HepG2 (cell line): ENCODE data around the gene GCN1. TPM values are rescaled to one million over a fixed set of nuclear protein-coding genes. Genes with fewer than 3 reads are reported as not detected.

Experiments
- ARNT ChIP-seq: fragments of 450-650 bp; IDR thresholded peaks from 2 replicates; pipeline ENCODE4 v1.6.1; 2017
- FLYWCH1 ChIP-seq: sonication (generic); formaldehyde crosslinking; IDR thresholded peaks from 2 replicates; pipeline ENCODE4 v1.8.1; 2023; ENCODE audit warnings: mild to moderate bottlenecking, missing genetic modification reagents
- KAT7 ChIP-seq: IDR thresholded peaks from 2 replicates; pipeline ENCODE4 v1.6.1; 2018; ENCODE audit warnings: borderline replicate concordance, missing compliant biosample characterization
- MATR3 ChIP-seq: sonication (generic); formaldehyde crosslinking; IDR thresholded peaks from 2 replicates; pipeline ENCODE4 v1.4.0; 2020; ENCODE audit warnings: missing genetic modification reagents
- MED1 ChIP-seq: sonication (generic); formaldehyde crosslinking; IDR thresholded peaks from 2 replicates; pipeline ENCODE4 v1.4.0; 2020; ENCODE audit warnings: missing genetic modification reagents
- MED13 ChIP-seq: sonication (generic); formaldehyde crosslinking; IDR thresholded peaks from 2 replicates; pipeline ENCODE4 v1.5.0; 2020; ENCODE audit warnings: missing genetic modification reagents
- MED8 ChIP-seq: sonication (generic); formaldehyde crosslinking; IDR thresholded peaks from 2 replicates; pipeline ENCODE4 v1.8.1; 2023; ENCODE audit warnings: mild to moderate bottlenecking, missing genetic modification reagents; ENCODE audit not compliant: insufficient replicate concordance
- NR2F2 ChIP-seq: IDR thresholded peaks from 2 replicates; pipeline ENCODE4 v1.6.1; 2012; ENCODE audit warnings: low read depth, inconsistent platforms, borderline replicate concordance
- PHF8 ChIP-seq: sonication (generic); formaldehyde crosslinking; IDR thresholded peaks from 2 replicates; pipeline ENCODE4 v1.5.0; 2020; ENCODE audit warnings: missing genetic modification reagents
- RARA ChIP-seq: IDR thresholded peaks from 2 replicates; pipeline ENCODE4 v1.6.1; 2016; ENCODE audit warnings: missing genetic modification reagents, missing compliant biosample characterization
- RBAK ChIP-seq: sonication (generic); formaldehyde crosslinking; IDR thresholded peaks from 2 replicates; pipeline ENCODE4 v1.5.1; 2020; ENCODE audit warnings: mild to moderate bottlenecking, missing genetic modification reagents
- RORA ChIP-seq: sonication (generic); formaldehyde crosslinking; IDR thresholded peaks from 2 replicates; pipeline ENCODE4 v1.5.0; 2020; ENCODE audit warnings: mild to moderate bottlenecking, missing genetic modification reagents, moderate library complexity
- SALL1 ChIP-seq: sonication (generic); formaldehyde crosslinking; IDR thresholded peaks from 2 replicates; pipeline ENCODE4 v1.8.0; 2022; ENCODE audit warnings: mild to moderate bottlenecking, missing genetic modification reagents
- SP4 ChIP-seq: sonication (generic); formaldehyde crosslinking; IDR thresholded peaks from 2 replicates; pipeline ENCODE4 v1.8.1; 2023; ENCODE audit warnings: mild to moderate bottlenecking, missing genetic modification reagents
- SRSF1 ChIP-seq: fragments of 200-400 bp; formaldehyde crosslinking; optimal IDR thresholded peaks from 2 replicates; pipeline ENCODE3; 2017; ENCODE audit warnings: mild to moderate bottlenecking, low read depth, low read length, moderate library complexity
- ZIK1 ChIP-seq: sonication (generic); formaldehyde crosslinking; IDR thresholded peaks from 2 replicates; pipeline ENCODE4 v1.5.0; 2020; ENCODE audit warnings: mild to moderate bottlenecking, low read depth, missing genetic modification reagents, borderline replicate concordance
- ZKSCAN1 ChIP-seq: fragments of 150-350 bp; IDR thresholded peaks from 2 replicates; pipeline ENCODE4 v1.6.1; 2014; ENCODE audit warnings: low read length
- ZNF33B ChIP-seq: sonication (generic); formaldehyde crosslinking; IDR thresholded peaks from 2 replicates; pipeline ENCODE4 v1.5.1; 2020; ENCODE audit warnings: mild to moderate bottlenecking, missing genetic modification reagents
- ZNF496 ChIP-seq: sonication (generic); formaldehyde crosslinking; IDR thresholded peaks from 2 replicates; pipeline ENCODE4 v1.8.1; 2023; ENCODE audit warnings: mild to moderate bottlenecking, moderate library complexity, missing genetic modification reagents; ENCODE audit not compliant: insufficient replicate concordance
- ZNF605 ChIP-seq: sonication (generic); formaldehyde crosslinking; IDR thresholded peaks from 2 replicates; pipeline ENCODE4 v1.8.0; 2022; ENCODE audit warnings: mild to moderate bottlenecking, missing genetic modification reagents
- ZNF75D ChIP-seq: sonication (generic); formaldehyde crosslinking; IDR thresholded peaks from 2 replicates; pipeline ENCODE4 v1.8.1; 2023; ENCODE audit warnings: missing genetic modification reagents, mild to moderate bottlenecking, borderline replicate concordance
- ZNF841 ChIP-seq: sonication (generic); formaldehyde crosslinking; IDR thresholded peaks from 2 replicates; pipeline ENCODE4 v1.8.1; 2023; ENCODE audit warnings: missing genetic modification reagents, borderline replicate concordance
- polyA plus RNA-seq, 8 experiments: library from polyadenylated mRNA; depleted of rRNA in 3 of 8; stranded (reverse) in 7 of 8; unstranded in 1 of 8; fragments of >200 nt; fragmentation: Illumina TruSeq in 4 of 8; extraction: Trizol in 4 of 8; gene quantifications; 2 replicates each; pipeline versions ENCODE4 v1.2.1 to v1.2.3, GENCODE V29; 2011 to 2016; ENCODE audit warnings: low read depth in 4 of 8, missing spikeins in 1 of 8, mixed read lengths in 1 of 8; ENCODE audit not compliant: insufficient read depth in 1 of 8
- total RNA-seq, 5 experiments: library from RNA; depleted of rRNA; stranded (reverse); fragments of >200 nt; fragmentation: Illumina TruSeq; extraction: Trizol; gene quantifications; 2 replicates each; pipeline ENCODE4 v1.2.3, GENCODE V29; 2016; ENCODE audit warnings: low read depth in 1 of 5
- TF ChIP-seq, protein P1 (sequence below): IDR thresholded peaks from 2 replicates; pipeline ENCODE4 v1.6.1; 2016
- TF ChIP-seq, protein P2 (sequence below): sonication (generic); formaldehyde crosslinking; IDR thresholded peaks from 2 replicates; pipeline ENCODE4 v1.4.0; 2020; ENCODE audit warnings: mild to moderate bottlenecking, low read depth, missing genetic modification reagents
- TF ChIP-seq, protein P3 (sequence below): sonication (generic); formaldehyde crosslinking; IDR thresholded peaks from 2 replicates; pipeline ENCODE4 v1.5.1; 2020; ENCODE audit warnings: mild to moderate bottlenecking, missing genetic modification reagents
- TF ChIP-seq, protein P4 (sequence below): sonication (generic); formaldehyde crosslinking; conservative IDR thresholded peaks from 2 replicates; pipeline ENCODE4 v1.8.0; 2022; ENCODE audit warnings: low read depth, missing genetic modification reagents

Gene GCN1
- total and polyA plus RNA-seq, 2 of the 13 experiments (the other 11 are each of a cell fraction or from before 2014, with no cell fraction given): 58.2 to 83.0 TPM

DNA sequence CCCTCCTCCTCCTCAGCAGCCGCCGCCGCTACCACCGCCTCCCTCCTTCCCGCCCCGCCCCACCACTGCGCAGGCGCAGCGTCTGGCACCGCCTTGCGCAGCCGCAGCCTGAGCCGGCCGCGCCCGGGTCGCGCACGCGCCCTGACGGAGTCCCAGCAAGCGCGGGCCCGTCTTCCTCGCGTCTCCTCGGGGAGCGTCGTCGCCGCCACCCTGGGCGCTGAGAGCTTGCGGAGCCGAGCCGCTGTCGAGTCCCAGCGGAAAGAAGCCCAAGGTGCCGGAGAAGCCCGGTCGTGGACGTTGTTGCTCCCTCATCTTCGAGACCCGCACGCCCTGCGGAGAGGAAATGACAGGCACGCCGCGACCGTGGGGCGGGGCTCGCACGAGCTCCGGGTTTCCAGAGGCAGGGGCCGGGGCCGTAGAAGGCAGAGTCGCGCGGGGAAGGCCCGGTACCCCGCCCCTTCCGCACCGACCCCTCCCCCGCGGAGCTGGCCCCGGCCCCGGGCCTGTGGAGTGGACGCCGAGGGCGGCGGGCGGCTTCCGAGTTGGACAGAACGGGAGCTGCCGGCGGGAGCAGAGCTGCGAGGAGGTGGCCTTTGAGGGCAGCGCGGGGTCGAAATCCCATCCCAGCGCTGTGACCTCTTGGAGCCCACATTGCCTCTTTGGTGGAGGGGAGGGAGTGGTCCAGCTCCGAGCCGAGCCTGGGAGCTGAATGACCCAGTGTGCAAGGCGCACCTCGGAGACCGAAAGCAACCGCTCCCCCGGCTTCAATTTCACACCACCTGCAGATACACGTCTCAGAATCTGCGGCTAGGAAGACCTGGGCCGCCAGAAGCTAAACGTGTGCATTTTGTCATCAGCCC lies 77.5 kb downstream of the GCN1 start (continued):
- TF ChIP-seq, protein P1, sequence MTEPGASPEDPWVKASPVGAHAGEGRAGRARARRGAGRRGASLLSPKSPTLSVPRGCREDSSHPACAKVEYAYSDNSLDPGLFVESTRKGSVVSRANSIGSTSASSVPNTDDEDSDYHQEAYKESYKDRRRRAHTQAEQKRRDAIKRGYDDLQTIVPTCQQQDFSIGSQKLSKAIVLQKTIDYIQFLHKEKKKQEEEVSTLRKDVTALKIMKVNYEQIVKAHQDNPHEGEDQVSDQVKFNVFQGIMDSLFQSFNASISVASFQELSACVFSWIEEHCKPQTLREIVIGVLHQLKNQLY (CRISPR knock-in tag): no peak
- TF ChIP-seq ZNF75D (CRISPR knock-in tag) (no peak), MATR3 (no peak), ZIK1 (CRISPR knock-in tag) (peak; percentile 58; the same call in 1 of the 2 replicates), RORA (CRISPR knock-in tag) (no peak), RARA (CRISPR knock-in tag) (no peak), SALL1 (peak; percentile 90), ZNF496 (CRISPR knock-in tag) (no peak), KAT7 (CRISPR knock-in tag) (no peak; the same call in 1 of the 2 replicates), NR2F2 (no peak), ARNT (no peak), RBAK (no peak), MED13 (CRISPR knock-in tag) (peak; percentile 71), ZNF841 (CRISPR knock-in tag) (no peak), ZKSCAN1 (no peak), FLYWCH1 (CRISPR knock-in tag) (no peak), MED8 (CRISPR knock-in tag) (no peak), ZNF605 (CRISPR knock-in tag) (0 out of 2 replicates have a peak, but pooled peaks have one; percentile 40), SRSF1 (no peak), SP4 (peak; percentile 57), PHF8 (CRISPR knock-in tag) (peak; percentile 91), ZNF33B (CRISPR knock-in tag) (no peak; the same call in none of the 2 replicates), MED1 (CRISPR knock-in tag) (peak; percentile 57)
- TF ChIP-seq, protein P2, sequence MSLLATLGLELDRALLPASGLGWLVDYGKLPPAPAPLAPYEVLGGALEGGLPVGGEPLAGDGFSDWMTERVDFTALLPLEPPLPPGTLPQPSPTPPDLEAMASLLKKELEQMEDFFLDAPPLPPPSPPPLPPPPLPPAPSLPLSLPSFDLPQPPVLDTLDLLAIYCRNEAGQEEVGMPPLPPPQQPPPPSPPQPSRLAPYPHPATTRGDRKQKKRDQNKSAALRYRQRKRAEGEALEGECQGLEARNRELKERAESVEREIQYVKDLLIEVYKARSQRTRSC (CRISPR knock-in tag): peak; percentile 45; the same call in 1 of the 2 replicates
- TF ChIP-seq, protein P3, sequence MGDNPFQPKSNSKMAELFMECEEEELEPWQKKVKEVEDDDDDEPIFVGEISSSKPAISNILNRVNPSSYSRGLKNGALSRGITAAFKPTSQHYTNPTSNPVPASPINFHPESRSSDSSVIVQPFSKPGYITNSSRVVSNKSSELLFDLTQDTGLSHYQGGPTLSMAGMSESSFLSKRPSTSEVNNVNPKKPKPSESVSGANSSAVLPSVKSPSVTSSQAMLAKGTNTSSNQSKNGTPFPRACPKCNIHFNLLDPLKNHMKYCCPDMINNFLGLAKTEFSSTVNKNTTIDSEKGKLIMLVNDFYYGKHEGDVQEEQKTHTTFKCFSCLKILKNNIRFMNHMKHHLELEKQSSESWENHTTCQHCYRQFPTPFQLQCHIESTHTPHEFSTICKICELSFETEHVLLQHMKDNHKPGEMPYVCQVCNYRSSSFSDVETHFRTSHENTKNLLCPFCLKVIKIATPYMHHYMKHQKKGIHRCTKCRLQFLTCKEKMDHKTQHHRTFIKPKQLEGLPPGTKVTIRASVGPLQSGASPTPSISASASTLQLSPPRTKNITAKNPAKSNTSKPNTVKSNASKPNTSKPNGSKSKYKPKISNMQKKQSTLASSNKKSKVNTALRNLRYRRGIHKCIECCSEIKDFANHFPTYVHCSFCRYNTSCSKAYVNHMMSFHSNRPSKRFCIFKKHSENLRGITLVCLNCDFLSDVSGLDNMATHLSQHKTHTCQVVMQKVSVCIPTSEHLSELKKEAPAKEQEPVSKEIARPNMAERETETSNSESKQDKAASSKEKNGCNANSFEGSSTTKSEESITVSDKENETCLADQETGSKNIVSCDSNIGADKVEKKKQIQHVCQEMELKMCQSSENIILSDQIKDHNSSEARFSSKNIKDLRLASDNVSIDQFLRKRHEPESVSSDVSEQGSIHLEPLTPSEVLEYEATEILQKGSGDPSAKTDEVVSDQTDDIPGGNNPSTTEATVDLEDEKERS (CRISPR knock-in tag): peak; percentile 68; the same call in 1 of the 2 replicates
- TF ChIP-seq, protein P4, sequence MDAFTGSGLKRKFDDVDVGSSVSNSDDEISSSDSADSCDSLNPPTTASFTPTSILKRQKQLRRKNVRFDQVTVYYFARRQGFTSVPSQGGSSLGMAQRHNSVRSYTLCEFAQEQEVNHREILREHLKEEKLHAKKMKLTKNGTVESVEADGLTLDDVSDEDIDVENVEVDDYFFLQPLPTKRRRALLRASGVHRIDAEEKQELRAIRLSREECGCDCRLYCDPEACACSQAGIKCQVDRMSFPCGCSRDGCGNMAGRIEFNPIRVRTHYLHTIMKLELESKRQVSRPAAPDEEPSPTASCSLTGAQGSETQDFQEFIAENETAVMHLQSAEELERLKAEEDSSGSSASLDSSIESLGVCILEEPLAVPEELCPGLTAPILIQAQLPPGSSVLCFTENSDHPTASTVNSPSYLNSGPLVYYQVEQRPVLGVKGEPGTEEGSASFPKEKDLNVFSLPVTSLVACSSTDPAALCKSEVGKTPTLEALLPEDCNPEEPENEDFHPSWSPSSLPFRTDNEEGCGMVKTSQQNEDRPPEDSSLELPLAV (CRISPR knock-in tag): no peak
